Panc1 (cell line): ENCODE data around the gene ANKRD61.

Experiments
- CTCF ChIP-seq: fragments of 450-650 bp; IDR thresholded peaks from 2 replicates; pipeline ENCODE4 v1.5.1; 2017; ENCODE audit warnings: mild to moderate bottlenecking
- POLR2AphosphoS5 ChIP-seq: IDR thresholded peaks from 2 replicates; pipeline ENCODE4 v1.6.1; 2012; ENCODE audit warnings: mild to moderate bottlenecking, low read depth, low read length, moderate library complexity
- REST ChIP-seq, 2 experiments: IDR thresholded peaks; 2 replicates each; pipeline ENCODE4 v1.6.1; 2011 to 2012; ENCODE audit warnings: low read depth in 2 of 2, control low read depth in 1 of 2, low read length in 1 of 2, mild to moderate bottlenecking in 1 of 2, moderate library complexity in 1 of 2; ENCODE audit not compliant: insufficient read depth in 1 of 2
- SIN3A ChIP-seq: IDR thresholded peaks from 2 replicates; pipeline ENCODE4 v1.6.1; 2012; ENCODE audit warnings: low read depth, mild to moderate bottlenecking, low read length, moderate library complexity, borderline replicate concordance; ENCODE audit not compliant: insufficient read depth
- TCF7L2 ChIP-seq: IDR thresholded peaks from 2 replicates; pipeline ENCODE4 v1.6.1; 2011; ENCODE audit warnings: mild to moderate bottlenecking, low read depth, low read length, inconsistent platforms

GRCh38 chr7:6074612-6075380 is 43.6 kb downstream of the ANKRD61 start:
- no peak for TF ChIP-seq CTCF
- TF ChIP-seq POLR2AphosphoS5: no peak
- no peak for TF ChIP-seq REST (IDR thresholded peaks at IDR 0.05; ENCODE audit: insufficient read depth in 1 of 2, low read depth in 2 of 2, low read length in 1 of 2)
- no peak for TF ChIP-seq SIN3A
- TF ChIP-seq TCF7L2: no peak
